ENCODE results near the gene SPAG17.

The SPAG17 gene

GRCh38 chr1:118217141-118217838 is 32.3 kb upstream of the SPAG17 start:
- no peak overlapping the region for H3K23ac ChIP-seq (ENCODE audit: low read depth, low read length, poor library complexity)
- peaks cover 0 to 3% (median 0%) of the 10 kb centered on the region in 3 experiments for H3K27me3 ChIP-seq (ENCODE audit: control insufficient read depth in 3 of 3, insufficient read depth in 3 of 3, low read depth in 1 of 3, low read length in 3 of 3)
- no peak overlapping the region for H3K9ac ChIP-seq (ENCODE audit: low read depth, low read length, poor library complexity)
- no peak overlapping the region for H3K4ac ChIP-seq (ENCODE audit: low read length)
- no peak overlapping the region for H3K4me2 ChIP-seq (ENCODE audit: insufficient read depth, low read length, poor library complexity, severe bottlenecking)
- no peak overlapping the region for H2BK5ac ChIP-seq (ENCODE audit: low read length)
- no peak overlapping the region for H2AFZ ChIP-seq (ENCODE audit: low read length)
- no peaks in the 10 kb centered on the region for H3K36me3 ChIP-seq (replicated peaks in 1 of 2; ENCODE audit: control insufficient read depth in 2 of 2, insufficient read depth in 2 of 2, low read length in 2 of 2)
- peak overlapping the region; percentile 44 for H3K18ac ChIP-seq (ENCODE audit: low read length)
- no peak overlapping the region for H3K4me3 ChIP-seq (ENCODE audit: low read length in 2 of 2)
- H3K9me3 ChIP-seq (replicated peaks in 1 of 2; ENCODE audit: control insufficient read depth in 2 of 2, insufficient read depth in 1 of 2, low read depth in 1 of 2, low read length in 2 of 2), result no peaks in the 10 kb centered on the region
- WGBS, 2 donors (ENCODE audit: extremely low coverage in 2 of 2, insufficient read length in 2 of 2, insufficient replicate concordance in 1 of 2), result no CpG with 5 or more reads among the region's 5 CpGs
- H2BK120ac ChIP-seq (ENCODE audit: low read depth, low read length), result no peak overlapping the region
- no peak overlapping the region for H2AK5ac ChIP-seq (ENCODE audit: low read depth, low read length)
- no peak overlapping the region for H3K27ac ChIP-seq (replicated peaks; ENCODE audit: low read length)
- no peak overlapping the region for H3K14ac ChIP-seq (ENCODE audit: low read length)
- no peak overlapping the region for H4K91ac ChIP-seq (ENCODE audit: low read depth, low read length, poor library complexity)
- DNase-seq (ENCODE audit: low spot score), result no peak
- no peaks in the 10 kb centered on the region for H3K79me1 ChIP-seq (ENCODE audit: low read depth, low read length)
- no peak overlapping the region for H2BK12ac ChIP-seq (ENCODE audit: low read length)
- no peak overlapping the region for H2BK15ac ChIP-seq (ENCODE audit: low read length)
- H4K8ac ChIP-seq (ENCODE audit: low read depth, low read length), result no peak overlapping the region
- no peaks in the 10 kb centered on the region for H3K4me1 ChIP-seq (ENCODE audit: control insufficient read depth in 2 of 2, insufficient read depth in 1 of 2, low read depth in 1 of 2, low read length in 2 of 2)

DNA sequence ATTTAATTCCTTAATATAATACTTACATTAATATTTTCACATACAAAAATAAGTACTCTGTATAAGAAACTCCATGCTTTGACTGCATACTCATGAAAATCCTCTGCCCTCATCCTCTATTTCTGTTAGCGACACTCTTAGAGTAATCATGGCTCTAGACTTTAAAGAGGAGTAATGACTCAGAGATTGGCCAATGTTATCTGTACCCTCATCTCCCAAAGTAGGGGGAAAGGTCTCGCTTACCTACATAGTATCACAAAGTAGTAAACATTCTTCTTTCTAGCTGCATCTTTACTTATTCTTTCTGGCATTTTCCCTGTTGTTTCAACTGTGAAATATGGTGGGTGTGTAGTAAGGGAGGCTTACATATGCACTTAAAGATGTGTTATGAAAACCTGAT is 29.8 kb upstream of the SPAG17 start:
- H2AFZ ChIP-seq (ENCODE audit: low read length), result no peak overlapping the region
- H2BK12ac ChIP-seq (ENCODE audit: low read length), result no peak overlapping the region
- no peak overlapping the region for H2AK5ac ChIP-seq (ENCODE audit: low read depth, low read length)
- no peak overlapping the region for H3K4me3 ChIP-seq (ENCODE audit: low read length in 2 of 2)
- H2BK5ac ChIP-seq (ENCODE audit: low read length), result no peak overlapping the region
- no peak overlapping the region for H3K23ac ChIP-seq (ENCODE audit: low read depth, low read length, poor library complexity)
- H2BK15ac ChIP-seq (ENCODE audit: low read length), result no peak overlapping the region
- DNase-seq (ENCODE audit: low spot score), result no peak
- WGBS, 2 donors (ENCODE audit: extremely low coverage in 2 of 2, insufficient read length in 2 of 2, insufficient replicate concordance in 1 of 2), result no CpG with 5 or more reads among the region's 2 CpGs
- no peaks in the 10 kb centered on the region for H3K36me3 ChIP-seq (replicated peaks in 1 of 2; ENCODE audit: control insufficient read depth in 2 of 2, insufficient read depth in 2 of 2, low read length in 2 of 2)
- H3K79me1 ChIP-seq (ENCODE audit: low read depth, low read length), result no peaks in the 10 kb centered on the region
- peaks cover 0 to 3% (median 0%) of the 10 kb centered on the region in 3 experiments for H3K27me3 ChIP-seq (ENCODE audit: control insufficient read depth in 3 of 3, insufficient read depth in 3 of 3, low read depth in 1 of 3, low read length in 3 of 3)
- H3K4me1 ChIP-seq (ENCODE audit: control insufficient read depth in 2 of 2, insufficient read depth in 1 of 2, low read depth in 1 of 2, low read length in 2 of 2), result no peaks in the 10 kb centered on the region
- no peak overlapping the region for H4K8ac ChIP-seq (ENCODE audit: low read depth, low read length)
- H3K4me2 ChIP-seq (ENCODE audit: insufficient read depth, low read length, poor library complexity, severe bottlenecking), result no peak overlapping the region
- no peak overlapping the region for H2BK120ac ChIP-seq (ENCODE audit: low read depth, low read length)
- no peak overlapping the region for H3K27ac ChIP-seq (replicated peaks; ENCODE audit: low read length)
- H3K4ac ChIP-seq (ENCODE audit: low read length), result no peak overlapping the region
- no peak overlapping the region for H3K9ac ChIP-seq (ENCODE audit: low read depth, low read length, poor library complexity)
- no peak overlapping the region for H4K91ac ChIP-seq (ENCODE audit: low read depth, low read length, poor library complexity)
- H3K18ac ChIP-seq (ENCODE audit: low read length), result no peak overlapping the region
- H3K14ac ChIP-seq (ENCODE audit: low read length), result no peak overlapping the region
- H3K9me3 ChIP-seq (replicated peaks in 1 of 2; ENCODE audit: control insufficient read depth in 2 of 2, insufficient read depth in 1 of 2, low read depth in 1 of 2, low read length in 2 of 2), result no peaks in the 10 kb centered on the region

- Histone ChIP-seq H3K4me3 (ENCODE audit: low read length in 2 of 2) (no peak overlapping the region), H2AFZ (ENCODE audit: low read length) (no peak overlapping the region), H2BK12ac (ENCODE audit: low read length) (no peak overlapping the region), H3K27ac (replicated peaks; ENCODE audit: low read length) (no peak overlapping the region), H3K18ac (ENCODE audit: low read length) (no peak overlapping the region), H2BK120ac (ENCODE audit: low read depth, low read length) (no peak overlapping the region), H3K36me3 (replicated peaks in 1 of 2; ENCODE audit: control insufficient read depth in 2 of 2, insufficient read depth in 2 of 2, low read length in 2 of 2) (no peaks in the 10 kb centered on the region), H3K14ac (ENCODE audit: low read length) (no peak overlapping the region), H3K79me1 (ENCODE audit: low read depth, low read length) (no peaks in the 10 kb centered on the region), H3K27me3 (ENCODE audit: control insufficient read depth in 3 of 3, insufficient read depth in 3 of 3, low read depth in 1 of 3, low read length in 3 of 3) (no peaks in the 10 kb centered on the region), H2BK5ac (ENCODE audit: low read length) (no peak overlapping the region), H4K91ac (ENCODE audit: low read depth, low read length, poor library complexity) (no peak overlapping the region), H3K4me2 (ENCODE audit: insufficient read depth, low read length, poor library complexity, severe bottlenecking) (no peak overlapping the region), H2AK5ac (ENCODE audit: low read depth, low read length) (no peak overlapping the region), H3K4ac (ENCODE audit: low read length) (no peak overlapping the region), H3K23ac (ENCODE audit: low read depth, low read length, poor library complexity) (no peak overlapping the region), H2BK15ac (ENCODE audit: low read length) (no peak overlapping the region), H3K4me1 (ENCODE audit: control insufficient read depth in 2 of 2, insufficient read depth in 1 of 2, low read depth in 1 of 2, low read length in 2 of 2) (peaks cover 0 to 2% of the 10 kb centered on the region in 2 donors), H3K9me3 (replicated peaks in 1 of 2; ENCODE audit: control insufficient read depth in 2 of 2, insufficient read depth in 1 of 2, low read depth in 1 of 2, low read length in 2 of 2) (no peaks in the 10 kb centered on the region), H3K9ac (ENCODE audit: low read depth, low read length, poor library complexity) (no peak overlapping the region), H4K8ac (ENCODE audit: low read depth, low read length) (no peak overlapping the region)
- WGBS, 2 donors (ENCODE audit: extremely low coverage in 2 of 2, insufficient read length in 2 of 2, insufficient replicate concordance in 1 of 2), result no CpG with 5 or more reads among the region's 3 CpGs
- no peak for DNase-seq (ENCODE audit: low spot score)
Observed at GRCh38 chr1:118210723-118211110, 25.7 kb upstream of the SPAG17 start.

GRCh38 chr1:118210051-118210722 is 25.2 kb upstream of the SPAG17 start:
- Histone ChIP-seq H2AFZ (ENCODE audit: low read length) (no peak overlapping the region), H3K4me1 (ENCODE audit: control insufficient read depth in 2 of 2, insufficient read depth in 1 of 2, low read depth in 1 of 2, low read length in 2 of 2) (peaks cover 0 to 2% of the 10 kb centered on the region in 2 donors), H3K18ac (ENCODE audit: low read length) (no peak overlapping the region), H3K4me2 (ENCODE audit: insufficient read depth, low read length, poor library complexity, severe bottlenecking) (no peak overlapping the region), H3K27ac (replicated peaks; ENCODE audit: low read length) (no peak overlapping the region), H3K27me3 (ENCODE audit: control insufficient read depth in 3 of 3, insufficient read depth in 3 of 3, low read depth in 1 of 3, low read length in 3 of 3) (no peaks in the 10 kb centered on the region), H3K14ac (ENCODE audit: low read length) (no peak overlapping the region), H2BK5ac (ENCODE audit: low read length) (no peak overlapping the region), H2BK120ac (ENCODE audit: low read depth, low read length) (no peak overlapping the region), H4K8ac (ENCODE audit: low read depth, low read length) (no peak overlapping the region), H3K4me3 (ENCODE audit: low read length in 2 of 2) (no peak overlapping the region), H3K79me1 (ENCODE audit: low read depth, low read length) (no peaks in the 10 kb centered on the region), H4K91ac (ENCODE audit: low read depth, low read length, poor library complexity) (no peak overlapping the region), H3K23ac (ENCODE audit: low read depth, low read length, poor library complexity) (no peak overlapping the region), H2BK12ac (ENCODE audit: low read length) (no peak overlapping the region), H3K4ac (ENCODE audit: low read length) (no peak overlapping the region), H3K9me3 (replicated peaks in 1 of 2; ENCODE audit: control insufficient read depth in 2 of 2, insufficient read depth in 1 of 2, low read depth in 1 of 2, low read length in 2 of 2) (no peaks in the 10 kb centered on the region), H2BK15ac (ENCODE audit: low read length) (no peak overlapping the region), H3K36me3 (replicated peaks in 1 of 2; ENCODE audit: control insufficient read depth in 2 of 2, insufficient read depth in 2 of 2, low read length in 2 of 2) (no peaks in the 10 kb centered on the region), H3K9ac (ENCODE audit: low read depth, low read length, poor library complexity) (no peak overlapping the region), H2AK5ac (ENCODE audit: low read depth, low read length) (no peak overlapping the region)
- no peak for DNase-seq (ENCODE audit: low spot score)
- no CpG with 5 or more reads among the region's 1 CpG for WGBS, 2 donors (ENCODE audit: extremely low coverage in 2 of 2, insufficient read length in 2 of 2, insufficient replicate concordance in 1 of 2)
